ENCODE data around the gene HNRNPA3.
"Not testable (repeated sequence)": the region's sequence is repeated elsewhere in the genome, so short reads cannot be mapped to it uniquely, and the experiment has no call there.

The HNRNPA3 gene

GRCh38 chr2:177188482-177189469 is 23.8 kb upstream of the HNRNPA3 start:
- no peak for DNase-seq

- DNase-seq: no peak
These were observed 21.7 kb upstream of the HNRNPA3 start for GRCh38 chr2:177190941-177191340.

GRCh38 chr2:177192788-177193187 is 19.8 kb upstream of the HNRNPA3 start:
- DNase-seq: no peak

- no peak for DNase-seq
These were observed 19.4 kb upstream of the HNRNPA3 start for GRCh38 chr2:177193240-177193639.

- no peak for DNase-seq
These were observed 17.4 kb upstream of the HNRNPA3 start for GRCh38 chr2:177195194-177195593.

GRCh38 chr2:177200419-177200818 is 12.2 kb upstream of the HNRNPA3 start:
- not testable (repeated sequence) for DNase-seq

- no peak for DNase-seq
These were observed 10.7 kb upstream of the HNRNPA3 start for GRCh38 chr2:177201919-177202346.

- DNase-seq: no peak
These were observed 8.2 kb upstream of the HNRNPA3 start for GRCh38 chr2:177204417-177204816.

GRCh38 chr2:177207101-177207500 is 5.5 kb upstream of the HNRNPA3 start:
- no peak for DNase-seq

GRCh38 chr2:177211169-177211568 is 1.4 kb upstream of the HNRNPA3 start:
- DNase-seq: no peak

GRCh38 chr2:177211576-177212105 is 953 bp upstream of the HNRNPA3 start:
- DNase-seq: no peak

- DNase-seq: peak; percentile 86
These were observed 580 bp downstream of the HNRNPA3 start for GRCh38 chr2:177212891-177213856.

- no peak for DNase-seq
These were observed 4.8 kb downstream of the HNRNPA3 start for GRCh38 chr2:177217247-177217843.

- not testable (repeated sequence) for DNase-seq
These were observed 7.2 kb downstream of the HNRNPA3 start for GRCh38 chr2:177219787-177220186.

GRCh38 chr2:177221534-177221933 is 8.9 kb downstream of the HNRNPA3 start:
- no peak for DNase-seq

- DNase-seq: no peak
These were observed 9.4 kb downstream of the HNRNPA3 start for GRCh38 chr2:177221970-177222369.

- not testable (repeated sequence) for DNase-seq
These were observed 10.8 kb downstream of the HNRNPA3 start for GRCh38 chr2:177223436-177223835.

- no peak for DNase-seq
These were observed 13.4 kb downstream of the HNRNPA3 start for GRCh38 chr2:177225965-177226360.

- DNase-seq: no peak
These were observed 17.0 kb downstream of the HNRNPA3 start for GRCh38 chr2:177229442-177230242.

GRCh38 chr2:177231270-177231669 is 18.7 kb downstream of the HNRNPA3 start:
- DNase-seq: no peak

GRCh38 chr2:177232098-177232704 is 19.6 kb downstream of the HNRNPA3 start:
- DNase-seq: no peak
